Fibroblast of peridontal ligament (primary cell): ENCODE data around the gene TAS2R3.
"Not testable (repeated sequence)": the region's sequence is repeated elsewhere in the genome, so short reads cannot be mapped to it uniquely, and the experiment has no call there.

Source experiments
- DNase-seq: peaks from one replicate; pipeline ENCODE4 v3.0.0-alpha.2; 2010; ENCODE audit errors: extremely low read depth

TAS2R3 gene, protein sequence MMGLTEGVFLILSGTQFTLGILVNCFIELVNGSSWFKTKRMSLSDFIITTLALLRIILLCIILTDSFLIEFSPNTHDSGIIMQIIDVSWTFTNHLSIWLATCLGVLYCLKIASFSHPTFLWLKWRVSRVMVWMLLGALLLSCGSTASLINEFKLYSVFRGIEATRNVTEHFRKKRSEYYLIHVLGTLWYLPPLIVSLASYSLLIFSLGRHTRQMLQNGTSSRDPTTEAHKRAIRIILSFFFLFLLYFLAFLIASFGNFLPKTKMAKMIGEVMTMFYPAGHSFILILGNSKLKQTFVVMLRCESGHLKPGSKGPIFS

DNA sequence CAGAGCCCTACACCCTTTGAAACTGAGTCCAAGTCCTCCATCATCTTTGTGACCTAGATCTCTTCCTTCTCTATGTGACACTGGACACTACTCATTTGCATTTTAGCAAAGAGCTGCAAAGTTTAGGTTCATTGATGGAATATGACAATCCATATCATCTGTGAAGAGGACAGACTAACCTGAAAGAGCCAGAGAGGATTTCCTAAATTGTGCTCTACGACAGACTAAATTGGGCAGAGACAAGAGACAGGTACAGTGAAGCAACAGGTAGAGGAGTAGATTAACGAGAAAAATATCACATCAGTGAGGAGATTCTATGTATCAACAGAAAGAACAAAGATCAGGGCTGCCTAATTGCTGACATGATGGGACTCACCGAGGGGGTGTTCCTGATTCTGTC lies at the start of gene TAS2R3:
Gene TAS2R3 (plus strand): TSS at position 301 of the 400 bp plus-strand sequence. CDS start 62 bp downstream, at position 363.
- no peak for DNase-seq

DNA sequence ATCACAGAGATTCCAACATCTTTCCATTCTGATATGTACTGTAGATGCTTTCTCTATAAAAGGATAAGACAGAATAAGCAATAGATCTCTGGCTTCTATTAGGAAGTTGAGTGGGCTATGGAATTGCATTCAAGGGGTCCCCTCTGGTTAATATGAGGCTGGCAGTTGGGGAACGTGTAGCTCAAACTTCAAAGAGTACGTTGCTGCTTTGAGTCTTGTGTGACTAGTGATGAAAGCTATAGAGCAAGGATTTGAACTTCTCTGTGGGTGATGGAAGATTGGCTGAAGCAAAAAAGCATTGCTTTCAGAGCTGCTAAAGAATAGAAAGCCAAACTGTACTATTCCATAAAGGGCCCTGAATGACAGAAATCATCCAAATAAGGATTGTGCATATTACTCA lies 49.3 kb upstream of the TAS2R3 start:
- DNase-seq: no peak

DNA sequence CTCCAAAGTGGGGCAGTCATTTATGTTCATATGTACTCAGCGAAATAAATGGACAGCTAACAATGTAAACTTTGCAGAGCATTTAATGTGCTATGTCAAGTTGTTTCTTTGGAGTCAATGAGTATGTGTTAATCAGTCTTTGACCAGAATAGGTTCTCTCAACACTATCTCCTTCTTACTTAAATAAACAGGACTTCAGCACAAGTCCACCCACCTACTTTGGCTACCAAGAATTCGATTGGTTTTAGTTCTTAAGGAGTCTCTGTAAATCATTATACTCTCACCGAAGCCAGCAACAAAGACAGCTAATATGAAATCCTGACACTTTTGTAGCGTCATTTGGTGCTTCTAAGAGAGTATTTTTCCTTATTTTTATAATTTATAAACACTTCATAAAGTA lies 48.9 kb upstream of the TAS2R3 start:
- DNase-seq: no peak

DNA sequence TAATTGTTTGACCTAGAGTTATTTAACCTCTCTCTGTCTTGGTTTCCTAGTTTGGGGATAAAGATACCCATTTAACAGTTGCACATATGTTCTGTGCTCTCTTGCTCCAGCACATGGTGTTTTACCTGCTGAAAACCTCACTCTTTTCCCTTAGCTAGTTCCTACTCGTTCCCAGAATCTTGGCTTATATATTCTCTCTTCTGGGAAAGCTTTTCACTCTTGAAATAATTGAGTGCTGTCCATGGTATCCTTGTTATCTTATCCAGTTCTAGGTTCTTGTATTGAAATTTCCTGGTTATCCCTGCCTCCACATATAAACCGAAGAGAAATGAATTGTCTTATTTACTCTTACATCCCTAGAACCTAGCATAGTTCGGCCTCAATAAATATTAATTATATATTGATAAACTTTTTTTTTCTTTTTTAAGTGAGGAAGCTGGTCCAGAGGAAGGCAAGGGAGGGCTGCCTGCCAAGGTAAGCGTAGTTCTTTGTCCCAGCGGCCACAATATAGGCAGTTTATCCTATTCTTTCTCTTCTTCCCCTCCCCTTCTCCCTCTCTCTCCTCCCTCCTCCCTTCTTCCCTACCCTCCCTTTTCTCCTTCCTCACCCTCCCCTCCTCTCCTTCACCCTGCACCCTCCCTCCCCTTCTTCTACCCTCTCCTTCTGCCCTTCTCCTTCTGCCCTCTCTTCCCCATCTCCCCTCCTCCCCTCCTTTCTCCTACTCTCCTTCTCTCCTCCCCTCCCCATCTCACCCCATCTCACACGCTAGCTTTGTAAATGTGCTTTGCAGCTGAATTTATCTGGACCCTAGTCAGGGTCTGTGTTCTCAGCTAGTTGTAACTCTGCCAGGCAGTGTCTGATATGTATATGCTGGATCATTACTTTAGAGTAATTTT lies 47.9 kb upstream of the TAS2R3 start:
- DNase-seq: no peak

DNA sequence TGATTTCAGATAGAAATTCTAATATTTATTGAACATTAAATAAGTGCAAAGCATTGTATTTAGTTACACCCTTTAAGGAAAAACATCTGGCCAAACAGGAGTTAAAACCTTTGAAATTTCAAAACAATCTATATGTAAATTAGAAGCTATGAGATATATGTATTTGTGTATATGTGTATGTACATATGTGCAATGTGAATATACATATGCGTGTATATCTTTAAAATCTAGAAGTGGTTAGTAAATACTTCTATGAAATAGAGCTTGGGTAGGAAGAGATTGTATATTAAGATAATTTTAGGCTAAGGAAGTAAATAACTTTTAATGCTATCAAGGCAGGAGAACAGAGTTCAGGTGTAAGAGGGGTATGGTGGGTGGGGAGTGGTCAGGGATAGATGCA lies 46.4 kb upstream of the TAS2R3 start:
- no peak for DNase-seq

DNA sequence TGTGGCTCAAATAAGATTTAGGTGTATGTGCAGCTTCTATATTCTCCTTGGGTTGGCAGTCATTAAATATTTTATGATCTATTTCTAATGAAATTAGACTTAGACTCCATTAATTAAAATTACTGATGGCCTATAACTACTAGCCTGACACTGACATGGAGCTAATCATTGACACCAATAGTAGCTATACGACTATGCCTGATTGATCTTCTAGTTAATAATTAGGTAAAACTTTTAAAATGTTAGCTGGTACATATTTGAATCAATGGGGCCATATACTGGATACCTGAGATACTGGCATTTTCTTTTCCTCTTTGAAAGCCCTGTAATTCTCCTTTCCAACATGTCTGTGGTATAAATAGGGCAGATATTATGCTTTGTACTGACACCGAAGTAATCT lies 41.4 kb upstream of the TAS2R3 start:
- no peak for DNase-seq

DNA sequence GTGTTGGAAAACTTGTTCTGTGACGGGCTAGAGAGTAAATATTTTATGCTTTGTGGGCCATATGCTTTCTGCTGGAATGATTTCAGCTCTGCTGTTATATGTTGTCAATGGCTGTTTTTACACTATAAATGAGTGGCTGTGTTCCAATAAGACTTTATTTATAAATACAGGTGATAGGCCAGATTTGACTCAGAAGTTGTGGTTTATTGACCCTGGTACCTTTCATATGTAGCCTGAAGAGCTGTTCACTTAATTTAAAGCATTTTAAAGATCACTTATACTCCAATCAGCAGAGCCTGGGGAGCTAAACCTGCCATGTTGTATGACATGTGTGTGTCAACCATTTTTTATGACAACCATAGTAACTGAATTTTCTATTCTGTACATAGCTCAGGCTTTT lies 34.9 kb upstream of the TAS2R3 start:
- DNase-seq: no peak

DNA sequence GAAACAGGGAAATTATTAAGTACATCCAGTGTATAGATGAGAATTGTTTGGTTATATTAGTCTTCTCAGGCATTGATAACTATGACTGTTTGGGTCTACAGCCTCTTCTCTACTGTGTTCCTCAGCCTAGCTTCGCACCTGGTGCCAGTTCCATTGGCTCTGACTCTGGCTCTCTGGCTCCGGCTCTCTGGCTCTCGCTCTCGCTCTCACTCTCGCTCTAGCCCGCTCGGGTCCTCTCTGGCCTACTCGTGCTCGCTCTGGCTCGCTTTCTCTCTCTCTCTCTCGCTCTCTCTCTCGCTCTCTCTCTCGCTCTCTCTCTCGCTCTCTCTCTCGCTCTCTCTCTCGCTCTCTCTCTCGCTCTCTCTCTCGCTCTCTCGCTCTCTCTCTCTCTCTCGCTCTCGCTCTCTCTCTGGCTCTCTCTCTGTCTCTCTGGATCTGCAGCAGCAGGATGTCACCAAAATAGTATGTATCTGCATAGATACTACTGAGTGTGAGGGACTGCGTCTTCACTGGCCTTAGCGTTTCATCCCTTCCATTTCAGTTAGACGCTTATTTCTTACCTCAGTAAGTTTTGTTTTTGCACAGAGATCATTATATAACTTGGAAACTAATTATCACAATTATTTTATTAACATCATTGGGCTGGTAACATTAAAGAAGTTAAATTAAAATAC lies 32.3 kb upstream of the TAS2R3 start:
- DNase-seq: no peak

DNA sequence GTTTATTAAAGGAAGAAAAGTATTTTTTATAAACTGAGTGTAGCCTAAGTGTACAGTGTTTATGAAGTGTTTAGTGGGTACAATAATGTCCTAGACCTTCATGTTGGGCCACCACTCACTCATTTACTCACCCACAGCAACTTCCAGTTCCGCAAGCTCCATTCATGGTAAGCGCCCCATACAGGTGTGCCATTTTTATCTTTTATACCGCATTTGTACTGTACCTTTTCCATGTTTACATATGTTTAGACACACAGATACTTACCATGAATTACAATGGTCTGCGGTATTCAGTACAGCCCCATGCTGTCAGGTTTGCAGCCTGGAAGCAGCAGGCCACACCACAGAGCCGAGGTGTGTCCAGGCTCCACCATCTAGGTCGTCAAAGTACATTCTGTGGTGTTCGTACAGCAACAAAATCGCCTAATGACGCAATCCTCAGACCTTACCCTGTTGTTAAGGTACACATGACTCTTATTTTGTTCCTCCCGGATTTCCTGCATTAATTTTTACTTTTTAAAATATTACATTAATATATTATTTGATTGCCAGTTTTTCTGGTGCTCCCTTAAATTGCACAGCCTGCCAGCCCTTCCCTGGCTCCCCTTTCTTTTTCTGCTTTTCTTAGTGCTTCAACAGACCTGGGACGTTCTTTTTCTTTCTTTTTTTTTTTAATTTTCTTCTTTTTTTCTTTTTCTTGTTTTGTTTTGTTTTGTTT lies 26.6 kb upstream of the TAS2R3 start:
- DNase-seq: peak; percentile 17

DNA sequence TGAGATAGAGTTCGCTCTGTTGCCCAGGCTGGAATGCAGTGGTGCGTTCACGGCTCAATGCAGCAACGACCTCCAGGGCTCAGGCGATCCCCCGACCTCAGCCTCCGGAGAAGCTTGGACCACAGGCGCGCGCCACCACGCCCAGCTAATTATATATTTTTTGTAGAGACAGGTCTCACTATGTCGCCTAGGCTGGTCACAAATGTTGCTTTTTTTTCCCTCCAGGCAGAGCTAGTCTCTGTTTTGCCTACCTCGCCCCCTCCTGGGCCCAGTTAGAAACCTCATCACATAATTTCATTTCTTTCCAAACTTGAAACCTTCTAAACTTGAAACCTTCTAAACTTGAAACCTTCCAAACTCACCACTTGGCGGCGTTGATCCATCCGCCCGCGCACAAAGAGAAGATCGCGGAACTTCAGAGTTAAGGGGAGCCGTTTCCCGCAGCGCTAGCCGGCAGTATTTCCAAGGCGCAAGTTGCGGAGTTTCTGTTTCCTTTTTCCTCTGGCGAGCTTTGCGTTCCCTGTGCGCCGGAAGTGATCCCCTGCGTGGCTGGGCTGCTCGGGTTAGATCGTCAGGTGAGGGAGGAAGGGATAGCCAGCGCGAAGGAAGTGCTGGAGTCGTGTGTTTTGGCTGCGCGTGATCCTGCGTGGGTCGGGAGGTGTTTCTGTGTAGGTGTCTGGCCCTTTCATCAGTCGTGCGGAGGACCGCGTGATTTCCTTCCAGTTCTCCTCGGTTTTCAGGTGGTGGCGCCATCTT lies 25.9 kb upstream of the TAS2R3 start, which contains the start of gene SSBP1:
Gene SSBP1 (plus strand): TSS at position 523 of the 756 bp plus-strand sequence. CDS start 809 bp downstream, outside the sequence.
- DNase-seq: peak; percentile 97

DNA sequence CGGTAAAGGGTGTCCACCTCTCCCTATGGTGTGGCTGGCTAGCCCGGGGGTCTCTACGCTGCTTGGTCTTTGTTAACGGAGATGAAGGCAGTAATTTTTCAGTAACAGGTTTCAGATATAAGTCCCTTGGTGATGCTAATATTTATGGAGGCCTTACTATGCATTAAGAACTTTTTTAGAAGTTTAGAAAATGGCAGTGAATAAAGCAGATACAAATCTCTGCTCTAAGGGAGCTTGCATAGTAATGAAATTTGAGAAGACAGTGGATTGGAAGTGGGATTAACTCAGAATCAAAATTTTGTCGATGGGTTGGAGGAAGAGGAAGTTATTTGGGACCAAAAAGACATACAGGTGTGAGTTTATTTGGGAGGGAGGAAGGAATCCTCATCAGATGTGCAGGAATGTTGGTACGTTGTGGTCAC lies 25.3 kb upstream of the TAS2R3 start:
- no peak for DNase-seq

DNA sequence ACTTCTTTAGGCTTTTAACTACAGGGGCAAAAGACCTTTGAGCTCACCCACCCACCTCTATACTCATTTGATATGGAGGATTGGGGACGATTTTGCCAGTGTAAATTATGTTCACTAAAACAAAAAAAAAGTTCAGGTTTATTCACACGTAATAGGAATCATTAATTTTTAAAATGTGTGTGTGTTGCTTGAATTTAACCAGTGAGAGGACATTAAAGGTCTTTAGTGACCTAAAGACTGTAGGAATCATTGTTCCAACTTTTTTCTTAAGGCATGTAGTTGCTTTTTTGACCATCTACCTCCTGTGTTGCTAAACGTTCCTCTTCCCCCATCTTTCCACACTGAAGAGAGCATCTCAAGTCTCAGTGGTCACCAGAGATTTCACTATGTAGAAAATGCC lies 24.6 kb upstream of the TAS2R3 start:
- no peak for DNase-seq

DNA sequence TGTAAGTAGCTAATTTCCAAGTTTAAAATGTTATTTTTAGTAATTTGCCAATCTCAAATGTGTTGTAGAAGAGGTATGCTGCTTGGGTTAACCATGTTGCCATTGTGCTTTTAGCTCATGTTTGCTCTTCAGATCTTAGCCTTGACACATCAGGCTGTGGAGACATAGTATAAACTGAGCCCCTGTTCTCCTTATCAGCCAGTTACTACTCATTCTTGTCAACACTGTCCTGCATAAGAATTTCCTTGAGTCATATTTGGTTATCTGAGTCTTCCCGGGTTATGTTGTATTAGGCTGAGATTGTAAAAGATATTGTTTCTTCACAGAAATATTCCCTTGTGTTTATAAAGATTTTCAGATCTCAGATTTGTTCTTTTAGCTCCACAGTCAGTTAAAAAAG lies 21.7 kb upstream of the TAS2R3 start:
- no peak for DNase-seq

DNA sequence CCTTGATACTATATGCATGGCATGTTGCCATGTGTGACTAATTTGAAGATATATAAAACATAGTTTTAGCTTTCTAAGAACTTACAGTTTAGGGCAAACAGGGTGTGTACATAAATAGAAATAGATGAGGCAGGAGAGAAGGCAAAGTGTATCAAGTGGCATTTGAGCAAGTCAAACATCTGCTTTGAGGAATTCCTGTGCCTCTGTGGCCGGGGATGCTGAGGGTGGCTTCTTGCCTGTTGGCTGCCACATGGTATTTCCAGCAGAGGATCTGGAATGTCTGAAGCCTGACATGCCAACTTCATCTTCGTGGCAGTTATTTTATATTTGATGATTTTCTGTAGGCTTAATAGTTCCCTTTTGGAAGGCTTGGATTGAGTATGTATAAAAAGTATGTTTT lies 19.8 kb upstream of the TAS2R3 start:
- DNase-seq: no peak

DNA sequence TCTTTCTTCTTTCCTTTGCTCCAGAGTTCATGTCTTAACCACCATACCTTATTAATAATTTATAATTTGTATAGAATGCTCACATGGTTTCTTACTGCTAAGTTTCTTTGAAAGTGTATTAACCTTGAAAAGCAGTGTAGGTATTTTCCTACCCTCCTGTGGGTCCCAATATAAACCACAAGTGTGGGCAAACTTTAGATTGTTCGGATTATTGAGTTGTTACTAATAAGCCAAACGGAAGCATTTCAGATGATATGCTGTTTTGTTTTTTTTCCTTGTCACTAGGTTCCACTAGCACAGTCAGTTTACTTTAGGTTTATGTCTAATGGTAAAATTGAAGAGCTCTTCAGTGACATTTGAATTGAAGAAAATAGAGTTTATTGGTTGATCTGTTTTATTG lies 15.5 kb upstream of the TAS2R3 start:
- DNase-seq: no peak

DNA sequence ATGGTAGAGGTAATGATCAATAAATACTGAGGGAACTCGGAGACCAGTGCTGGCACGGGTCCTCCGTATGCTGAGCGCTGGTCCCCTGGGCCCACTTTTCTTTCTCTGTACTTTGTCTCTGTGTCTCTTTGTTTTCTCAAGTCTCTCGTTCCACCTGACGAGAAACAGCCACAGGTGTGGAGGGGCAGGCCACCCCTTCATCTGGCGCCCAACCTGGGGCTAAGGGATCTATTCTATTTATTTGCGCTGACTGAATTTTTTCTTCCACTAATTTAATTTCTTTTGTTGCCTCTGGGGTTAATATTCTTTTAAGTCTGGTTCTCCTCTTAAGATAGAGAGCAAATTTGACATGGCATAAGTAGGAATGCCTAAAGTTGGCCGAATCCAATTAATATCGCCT lies 12.0 kb upstream of the TAS2R3 start:
- DNase-seq: not testable (repeated sequence)

DNA sequence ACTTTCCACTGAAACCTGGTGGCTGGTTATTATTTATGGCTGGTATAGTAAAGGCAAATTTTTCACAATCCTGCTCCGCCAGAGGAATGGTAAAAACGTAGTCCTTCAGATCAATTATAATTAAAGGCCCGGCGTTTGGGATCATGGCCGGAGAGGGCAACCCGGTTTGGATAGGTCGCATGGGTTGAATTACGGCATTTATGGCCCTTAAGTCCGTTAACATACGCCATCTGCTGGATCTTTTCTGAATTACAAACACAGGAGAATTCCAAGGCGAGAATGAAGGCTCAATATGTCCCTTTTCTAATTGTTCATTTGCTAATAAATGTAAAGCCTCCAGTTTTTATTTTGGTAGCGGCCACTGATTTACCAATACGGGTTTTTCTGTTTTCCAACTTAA lies 11.3 kb upstream of the TAS2R3 start:
- no peak for DNase-seq

DNA sequence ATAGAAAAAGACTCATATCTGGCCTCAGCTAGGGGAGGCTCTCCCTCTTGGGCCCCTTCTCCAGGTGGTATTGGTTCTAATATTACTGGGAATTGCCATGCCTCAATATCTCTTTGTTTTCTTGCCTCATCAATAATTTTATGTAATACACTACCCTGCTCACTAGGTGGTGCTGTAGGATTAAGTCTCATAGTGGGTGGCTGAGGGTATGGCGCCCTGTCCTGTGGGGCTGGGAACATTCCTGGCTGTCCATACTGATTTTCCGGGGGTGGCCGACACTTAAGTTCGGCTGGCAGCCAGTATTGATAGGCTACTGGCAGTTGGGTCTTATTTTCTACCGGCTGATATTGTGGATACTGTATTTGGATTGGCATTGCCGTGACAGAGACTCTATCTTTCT lies 9.0 kb upstream of the TAS2R3 start:
- DNase-seq: peak; percentile 7

DNA sequence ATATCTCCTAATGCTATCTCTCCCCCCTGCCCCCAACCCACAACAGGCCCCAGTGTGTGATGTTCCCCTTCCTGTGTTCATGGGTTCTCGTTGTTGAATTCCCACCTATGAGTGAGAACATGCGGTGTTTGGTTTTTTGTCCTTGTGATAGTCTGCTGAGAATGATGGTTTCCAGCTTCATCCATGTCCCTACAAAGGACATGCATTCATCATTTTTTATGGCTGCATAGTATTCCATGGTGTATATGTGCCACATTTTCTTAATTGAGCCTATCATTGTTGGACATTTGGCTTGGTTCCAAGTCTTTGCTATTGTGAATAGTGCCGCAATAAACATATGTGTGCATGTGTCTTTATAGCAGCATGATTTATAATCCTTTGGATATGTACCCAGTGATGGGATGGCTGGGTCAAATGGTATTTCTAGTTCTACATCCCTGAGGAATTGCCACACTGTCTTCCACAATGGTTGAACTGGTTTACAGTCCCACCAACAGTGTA lies 6.2 kb downstream of the TAS2R3 start:
- not testable (repeated sequence) for DNase-seq

DNA sequence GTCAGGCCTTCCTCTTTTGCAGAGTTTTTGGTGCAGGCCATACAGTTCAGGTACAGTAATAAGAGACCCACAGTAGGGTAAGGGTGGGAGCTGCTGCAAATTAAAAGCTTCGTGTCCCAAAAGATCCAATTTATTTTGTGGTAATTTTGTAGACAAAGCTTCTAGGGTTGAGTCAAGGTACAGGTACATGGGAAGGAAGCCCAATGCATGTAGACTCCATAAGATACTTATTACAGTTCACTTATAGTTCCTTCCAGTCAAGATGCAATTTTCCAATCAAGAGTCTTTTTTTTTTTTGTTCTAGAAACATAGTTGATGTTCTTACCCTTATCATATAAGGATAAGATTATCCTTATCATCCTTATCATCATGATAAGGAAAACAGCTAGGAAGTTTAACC lies 12.5 kb downstream of the TAS2R3 start, which contains the start of gene TAS2R4:
Gene TAS2R4 (plus strand): TSS at position 301 of the 400 bp plus-strand sequence. CDS start 1,815 bp downstream, outside the sequence.
- DNase-seq: no peak
